ENCODE data around the gene PACRG.
A peak's percentile ranks its signal among the peaks of the same experiment; 100 is the strongest.

PACRG gene

GRCh38 chr6:162710936-162711335 lies 16.8 kb upstream of the PACRG start:
- DNase-seq, result no peak

- no peak for DNase-seq
Observed at GRCh38 chr6:162711376-162711775, 16.4 kb upstream of the PACRG start.

DNA sequence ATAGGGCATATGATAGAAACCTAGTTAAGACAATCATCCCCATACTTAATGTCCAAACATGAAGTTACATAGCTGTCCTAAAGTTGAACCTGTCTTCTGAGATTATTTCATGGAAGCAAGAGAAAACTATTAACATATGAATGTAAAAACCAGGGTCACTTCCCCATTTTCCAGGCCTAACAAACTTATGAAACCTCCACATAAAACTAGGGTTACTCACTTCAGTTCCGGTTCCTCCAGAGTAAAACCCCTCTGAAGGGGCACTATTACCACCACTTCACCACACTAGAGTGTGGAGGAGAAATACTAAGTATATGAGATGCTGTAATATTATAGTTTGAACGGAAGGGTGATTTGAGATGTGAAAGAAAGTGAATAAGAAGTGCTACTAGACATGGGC lies 15.1 kb upstream of the PACRG start:
- DNase-seq, result no peak

DNA sequence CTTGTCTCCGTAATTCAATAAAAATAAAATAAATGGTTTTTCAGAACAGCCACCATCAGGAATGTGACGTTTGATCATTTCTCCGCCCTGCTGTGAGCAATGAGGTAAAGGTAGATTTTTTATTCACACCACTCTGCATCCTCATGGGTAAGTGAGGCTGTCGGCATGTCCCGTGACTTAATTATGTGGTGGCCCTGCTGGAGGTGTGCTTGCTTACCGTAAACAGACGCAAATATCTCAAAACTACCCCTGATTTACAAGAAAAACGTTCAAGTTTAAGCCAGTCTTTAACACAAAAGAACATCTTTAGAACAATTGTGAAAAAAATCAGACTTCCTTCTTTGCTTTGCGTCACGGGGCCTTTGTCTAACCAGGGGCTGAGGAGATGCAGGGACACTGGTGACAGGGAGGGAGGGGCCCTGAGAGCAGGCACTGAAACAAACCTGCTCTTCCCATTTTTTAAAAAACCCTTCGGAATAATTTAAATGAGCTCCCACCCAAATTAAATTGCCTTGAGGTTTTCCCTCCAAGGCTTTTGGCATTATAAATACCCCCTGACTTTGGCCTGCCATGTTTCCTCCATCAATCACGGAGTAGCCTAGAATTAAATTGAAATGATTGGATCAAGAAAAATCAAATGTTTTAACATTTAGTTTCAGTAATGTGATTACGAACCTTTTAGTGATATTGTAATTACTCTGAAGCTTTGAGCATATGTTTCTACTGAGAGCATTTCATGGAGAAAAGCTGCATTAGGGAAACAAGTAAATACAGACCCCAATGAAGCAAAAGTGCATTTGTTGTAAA lies 13.6 kb upstream of the PACRG start:
- peak; percentile 66 for DNase-seq

- no peak for DNase-seq
Observed at GRCh38 chr6:162715601-162716000, 12.2 kb upstream of the PACRG start.

DNA sequence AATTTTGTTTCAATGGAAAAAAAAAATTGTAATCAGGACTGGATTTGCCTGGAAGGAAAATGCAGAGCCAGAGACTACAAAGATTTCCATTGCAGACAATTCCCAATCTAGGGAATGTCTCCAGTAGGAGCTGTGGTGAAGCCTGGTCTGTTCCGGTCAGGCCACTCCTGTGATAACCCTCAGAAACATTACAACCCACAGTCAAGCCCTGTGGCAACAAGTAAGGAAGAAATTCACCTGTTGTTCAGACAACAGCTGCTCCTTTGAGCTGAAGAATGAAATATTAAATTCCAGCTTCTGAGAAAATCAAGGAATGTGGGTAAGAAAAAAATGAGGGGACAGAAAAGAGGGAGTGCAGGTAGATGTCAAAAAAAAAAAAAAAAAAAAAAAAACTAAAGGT lies 8.2 kb upstream of the PACRG start:
- no peak for DNase-seq

DNA sequence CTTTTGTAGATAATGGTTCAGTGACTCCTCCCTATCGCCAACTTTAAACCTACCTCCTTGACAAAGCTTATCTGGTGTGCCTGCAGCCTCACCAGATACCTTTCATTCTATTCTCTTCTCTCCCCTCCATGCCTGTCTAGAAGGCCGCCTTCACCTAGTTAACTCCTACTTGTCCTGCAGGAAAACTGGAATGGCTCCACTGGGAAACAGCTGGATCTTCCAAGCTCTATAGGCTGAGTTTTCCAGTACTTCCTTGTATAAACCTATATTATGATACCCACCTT lies 6.4 kb upstream of the PACRG start:
- no peak for DNase-seq

DNA sequence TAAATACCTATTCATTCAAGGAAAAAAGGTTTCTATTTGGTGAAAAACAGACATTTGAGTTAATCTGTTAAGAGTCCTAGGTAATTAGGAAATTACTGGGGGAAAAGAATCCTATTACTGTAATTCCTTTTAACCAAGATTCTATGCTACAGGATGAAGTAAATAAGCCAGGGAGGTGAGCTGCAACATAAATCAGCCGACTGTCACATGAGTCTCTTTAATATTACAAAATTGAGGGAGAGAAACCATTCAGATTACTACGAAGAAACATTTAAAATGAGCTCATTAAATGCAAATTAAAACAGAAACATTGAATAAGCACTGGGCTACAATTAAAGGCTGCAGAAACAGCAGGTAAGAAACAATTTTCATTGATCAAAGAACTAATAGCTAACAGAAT lies 5.5 kb upstream of the PACRG start:
- peak; percentile 30 for DNase-seq

GRCh38 chr6:162722633-162723032 lies 5.1 kb upstream of the PACRG start:
- no peak for DNase-seq

- peak; percentile 76 for DNase-seq
Observed at GRCh38 chr6:162726947-162727321, 840 bp upstream of the PACRG start.

DNA sequence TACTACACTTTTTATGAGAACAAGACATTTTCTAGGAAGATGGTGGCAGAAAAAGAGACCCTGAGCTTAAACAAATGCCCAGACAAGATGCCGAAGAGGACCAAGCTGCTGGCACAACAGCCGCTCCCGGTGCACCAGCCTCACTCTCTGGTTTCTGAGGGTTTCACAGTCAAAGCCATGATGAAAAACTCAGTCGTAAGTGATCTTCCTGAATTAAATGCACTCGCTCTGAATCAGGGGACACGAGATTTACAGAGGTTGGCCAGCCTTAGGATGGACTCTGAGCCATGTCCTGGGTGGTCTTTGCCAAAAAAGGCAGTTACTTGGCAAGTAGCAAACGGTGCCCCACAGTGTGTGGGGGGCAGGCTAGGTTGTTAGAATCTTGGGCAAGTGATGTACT lies 423 bp downstream of the PACRG start:
- no peak for DNase-seq

GRCh38 chr6:162728706-162729105 lies 932 bp downstream of the PACRG start:
- DNase-seq, result peak; percentile 49

- DNase-seq, result no peak
Observed at GRCh38 chr6:162730502-162730901, 2.7 kb downstream of the PACRG start.

GRCh38 chr6:162733489-162733888 lies 5.7 kb downstream of the PACRG start:
- DNase-seq, result peak; percentile 63

DNA sequence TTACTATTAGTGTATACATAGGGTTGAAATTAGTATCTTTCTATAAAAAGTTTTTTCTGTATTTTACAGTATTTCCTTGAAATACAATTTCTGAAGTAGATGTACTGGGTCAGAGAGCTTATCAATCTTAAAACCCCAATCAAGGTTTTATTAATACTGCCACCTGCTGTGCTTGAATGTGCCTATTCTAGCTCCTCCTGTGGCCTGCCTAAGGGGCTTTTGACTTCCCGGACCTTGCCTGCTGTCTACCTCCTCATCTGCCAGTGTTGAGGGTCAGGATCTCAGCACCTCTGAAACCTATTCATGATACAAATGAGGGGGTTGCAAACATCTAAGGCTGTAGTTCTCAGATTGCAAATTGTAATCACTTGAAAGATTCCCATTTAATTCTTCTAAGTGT lies 9.2 kb downstream of the PACRG start:
- peak; percentile 93 for DNase-seq

DNA sequence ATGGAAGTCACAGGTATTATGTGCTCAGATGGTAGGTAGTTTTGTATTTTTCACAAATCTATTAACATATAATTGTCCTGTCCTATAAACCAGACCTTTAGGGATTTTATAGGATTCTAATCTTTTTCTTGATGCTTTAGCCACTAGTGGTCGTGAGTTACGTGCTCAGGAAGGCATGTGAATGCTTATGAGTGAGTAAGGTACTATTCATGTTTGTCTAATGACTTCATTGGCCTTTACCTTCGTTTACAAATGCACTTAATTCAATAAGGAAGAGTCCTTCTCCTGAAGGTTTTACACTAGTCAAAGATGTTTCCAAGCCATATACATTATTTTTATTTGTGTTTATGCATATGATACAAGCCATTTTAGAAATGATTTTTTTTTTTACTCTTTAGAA lies 23.0 kb downstream of the PACRG start:
- peak; percentile 53 for DNase-seq

- no peak for DNase-seq
Observed at GRCh38 chr6:162751211-162751859, 23.6 kb downstream of the PACRG start.

DNA sequence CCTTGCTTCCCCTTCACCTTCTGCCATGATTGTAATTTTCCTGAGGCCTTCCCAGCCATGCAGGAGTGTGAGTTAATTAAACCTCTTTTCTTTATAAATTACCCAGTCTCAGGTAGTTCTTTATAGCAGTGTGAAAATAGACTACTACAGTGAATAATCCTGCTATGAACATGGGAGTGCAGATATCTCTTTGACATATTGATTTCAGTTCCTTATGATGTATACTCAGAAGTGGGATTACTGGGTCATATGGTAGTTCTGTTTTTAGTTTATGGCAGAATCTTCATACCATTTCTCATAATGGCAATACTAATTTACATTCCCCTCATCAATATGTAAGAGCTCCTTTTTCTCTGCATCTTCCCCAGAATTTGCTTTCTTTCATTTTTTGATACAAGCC lies 26.0 kb downstream of the PACRG start:
- DNase-seq, result no peak

GRCh38 chr6:162770136-162770535 lies 42.4 kb downstream of the PACRG start:
- DNase-seq, result no peak

DNA sequence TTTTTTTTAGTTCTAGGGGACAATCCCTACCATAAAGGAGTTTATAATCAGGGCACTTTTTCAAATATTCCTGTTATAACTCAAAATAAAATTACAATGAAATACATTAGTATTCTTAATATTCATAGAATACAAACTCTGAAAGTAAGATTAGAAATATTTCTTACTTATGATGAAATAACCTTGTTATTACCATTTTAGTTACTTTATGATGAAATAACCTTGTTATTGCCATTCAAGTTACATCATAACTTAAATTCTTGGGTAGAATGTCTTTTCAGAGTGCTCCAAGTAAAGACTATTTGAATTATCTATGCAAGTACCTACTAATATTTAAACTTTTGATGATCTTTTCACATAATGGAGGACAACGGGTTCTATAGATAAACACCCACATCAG lies 43.2 kb downstream of the PACRG start:
- DNase-seq, result no peak

DNA sequence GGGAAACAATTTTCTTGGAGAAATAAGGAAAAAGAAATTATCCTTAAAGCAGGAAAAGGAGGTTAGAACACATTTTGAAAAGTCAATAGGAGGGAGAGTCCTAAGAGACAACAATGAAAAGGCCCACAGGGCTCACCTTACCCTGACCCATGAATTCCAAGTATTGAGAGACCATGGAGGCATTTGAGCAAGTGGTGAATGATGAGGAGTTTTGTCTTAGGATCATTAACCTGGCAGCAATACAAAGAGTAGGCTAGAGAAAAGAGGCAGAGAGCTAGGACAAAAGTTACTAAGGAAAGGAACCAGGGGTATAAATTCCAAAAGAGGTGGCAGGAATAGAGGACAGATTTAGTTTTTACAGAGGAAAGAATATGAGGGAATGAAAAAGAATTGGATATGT lies 44.7 kb downstream of the PACRG start:
- DNase-seq, result no peak

DNA sequence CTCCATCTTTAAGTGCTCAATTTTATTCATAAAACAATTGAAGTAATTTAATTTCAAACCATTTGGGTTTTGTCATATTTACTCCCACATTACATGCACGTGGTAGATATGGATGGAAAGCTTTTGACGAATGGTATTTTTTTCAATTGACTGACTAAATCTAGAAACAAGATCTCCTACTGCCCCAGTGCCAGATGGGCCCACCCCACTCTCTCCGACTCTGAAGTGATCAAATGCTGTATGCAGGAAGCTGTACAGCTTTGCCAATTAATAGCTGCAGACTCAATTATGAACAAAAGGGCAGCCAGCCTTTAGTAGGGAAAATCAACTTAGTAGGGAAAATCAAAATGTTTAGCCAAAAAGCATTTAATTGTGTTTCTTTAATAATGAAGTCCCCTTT lies 46.2 kb downstream of the PACRG start:
- DNase-seq, result peak; percentile 47

DNA sequence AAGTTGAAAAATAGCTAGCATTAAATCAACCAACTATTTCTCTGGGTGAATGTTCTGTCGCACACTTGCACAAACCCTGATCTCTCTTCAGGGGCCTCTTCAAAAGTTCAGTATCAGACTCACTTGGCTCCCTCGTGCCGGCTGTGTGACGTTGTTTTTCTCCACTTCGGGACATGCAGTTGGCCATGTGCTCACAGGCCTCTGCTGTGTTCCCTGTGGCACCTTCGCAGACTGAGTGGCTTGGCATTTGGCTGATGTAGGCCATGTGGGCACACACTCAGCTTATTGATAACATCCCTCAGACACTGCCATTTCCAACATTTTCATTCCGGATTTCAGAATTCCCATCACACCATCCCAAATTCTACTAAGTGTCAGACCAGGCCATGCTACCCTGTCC lies 49.3 kb downstream of the PACRG start:
- DNase-seq, result no peak

- DNase-seq, result no peak
Observed at GRCh38 chr6:162778603-162779002, 50.8 kb downstream of the PACRG start.

GRCh38 chr6:162785632-162786242 lies 58.0 kb downstream of the PACRG start:
- DNase-seq, result no peak
